Measurements from ENCODE around the gene TOLLIP. TPM values are rescaled to one million over a fixed set of nuclear protein-coding genes. Genes with fewer than 3 reads are reported as not detected.

The TOLLIP gene
- total RNA-seq, 4 donors from 2014 or later: 53.0 to 106 (median 63.6) TPM

GRCh38 chr11:1291295-1292017 lies 18.0 kb downstream of the TOLLIP start:
- WGBS, 2 donors: 86 to 94% methylated on average over 11 to 13 of the region's 46 CpGs
- intact Hi-C loops (cut with DNase I): no loop called here
- H3K36me3 ChIP-seq: peaks cover 35 to 89% (median 59%) of the 10 kb centered on the region in 3 donors
- no peaks in the 10 kb centered on the region for H3K9me3 ChIP-seq
- H3K4me3 ChIP-seq: no peak overlapping the region
- DNase-seq: no peak
- TF ChIP-seq POLR2A (IDR thresholded peaks at IDR 0.05): no peak
- TF ChIP-seq, protein P1, sequence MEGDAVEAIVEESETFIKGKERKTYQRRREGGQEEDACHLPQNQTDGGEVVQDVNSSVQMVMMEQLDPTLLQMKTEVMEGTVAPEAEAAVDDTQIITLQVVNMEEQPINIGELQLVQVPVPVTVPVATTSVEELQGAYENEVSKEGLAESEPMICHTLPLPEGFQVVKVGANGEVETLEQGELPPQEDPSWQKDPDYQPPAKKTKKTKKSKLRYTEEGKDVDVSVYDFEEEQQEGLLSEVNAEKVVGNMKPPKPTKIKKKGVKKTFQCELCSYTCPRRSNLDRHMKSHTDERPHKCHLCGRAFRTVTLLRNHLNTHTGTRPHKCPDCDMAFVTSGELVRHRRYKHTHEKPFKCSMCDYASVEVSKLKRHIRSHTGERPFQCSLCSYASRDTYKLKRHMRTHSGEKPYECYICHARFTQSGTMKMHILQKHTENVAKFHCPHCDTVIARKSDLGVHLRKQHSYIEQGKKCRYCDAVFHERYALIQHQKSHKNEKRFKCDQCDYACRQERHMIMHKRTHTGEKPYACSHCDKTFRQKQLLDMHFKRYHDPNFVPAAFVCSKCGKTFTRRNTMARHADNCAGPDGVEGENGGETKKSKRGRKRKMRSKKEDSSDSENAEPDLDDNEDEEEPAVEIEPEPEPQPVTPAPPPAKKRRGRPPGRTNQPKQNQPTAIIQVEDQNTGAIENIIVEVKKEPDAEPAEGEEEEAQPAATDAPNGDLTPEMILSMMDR (IDR thresholded peaks at IDR 0.05): no peak
- H3K27ac ChIP-seq: no peak overlapping the region
- H3K4me1 ChIP-seq: peaks cover 0 to 18% (median 10%) of the 10 kb centered on the region in 3 donors
- no peaks in the 10 kb centered on the region for H3K27me3 ChIP-seq

GRCh38 chr11:1290052-1291040 lies 19.1 kb downstream of the TOLLIP start:
- Histone ChIP-seq H3K27ac (no peak overlapping the region), H3K4me1 (peaks cover 0 to 18% (median 10%) of the 10 kb centered on the region in 3 donors), H3K36me3 (peaks cover 36 to 89% (median 60%) of the 10 kb centered on the region in 3 donors), H3K9me3 (no peaks in the 10 kb centered on the region), H3K4me3 (no peak overlapping the region), H3K27me3 (no peaks in the 10 kb centered on the region)
- DNase-seq: no peak
- TF ChIP-seq, protein P1 (IDR thresholded peaks at IDR 0.05): no peak
- WGBS, 2 donors: 90 to 93% methylated on average over 16 to 28 of the region's 43 CpGs
- intact Hi-C loops (cut with DNase I): no loop called here

DNA sequence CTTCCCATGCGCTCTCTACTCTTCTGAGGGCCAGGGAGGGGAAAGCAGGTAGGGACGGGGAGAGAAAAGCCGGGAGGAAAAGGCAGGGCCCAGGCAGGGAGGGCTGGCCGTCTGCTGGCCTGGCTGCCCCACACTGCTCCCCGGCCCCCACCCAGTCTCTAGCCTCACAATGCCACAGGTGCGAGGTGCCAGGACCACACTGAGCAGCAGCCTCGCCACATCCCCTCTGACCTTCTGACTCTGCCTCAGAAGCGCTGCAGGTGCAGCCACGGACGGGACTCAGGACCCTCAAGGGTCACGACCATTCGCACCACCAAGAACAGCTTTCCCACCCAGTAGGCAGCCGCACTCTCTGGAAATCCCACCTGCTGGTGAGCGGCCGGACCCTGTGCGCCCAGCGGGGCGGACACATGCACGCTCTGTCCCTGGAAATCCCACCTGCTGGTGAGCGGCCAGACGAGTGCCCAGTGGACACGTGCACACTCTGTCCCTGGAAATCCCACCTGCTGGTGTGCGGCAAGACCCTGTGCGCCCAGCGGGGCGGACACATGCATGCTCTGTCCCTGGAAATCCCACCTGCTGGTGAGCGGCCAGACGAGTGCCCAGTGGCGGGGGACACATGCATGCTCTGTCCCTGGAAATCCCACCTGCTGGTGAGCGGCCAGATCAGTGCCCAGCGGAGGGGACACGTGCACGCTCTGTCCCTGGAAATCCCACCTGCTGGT lies 20.1 kb downstream of the TOLLIP start:
- Histone ChIP-seq H3K9me3 (no peaks in the 10 kb centered on the region), H3K27ac (no peak overlapping the region), H3K4me3 (no peak overlapping the region), H3K4me1 (peaks cover 0 to 18% (median 10%) of the 10 kb centered on the region in 3 donors), H3K27me3 (no peaks in the 10 kb centered on the region), H3K36me3 (peaks cover 44 to 93% (median 66%) of the 10 kb centered on the region in 3 donors)
- TF ChIP-seq, protein P1 (IDR thresholded peaks at IDR 0.05): no peak
- no peak for TF ChIP-seq POLR2A (IDR thresholded peaks at IDR 0.05)
- no peak for DNase-seq
- WGBS, 2 donors: 95 to 98% methylated on average over 4 to 7 of the region's 33 CpGs
- intact Hi-C loops (cut with DNase I): no loop called here

DNA sequence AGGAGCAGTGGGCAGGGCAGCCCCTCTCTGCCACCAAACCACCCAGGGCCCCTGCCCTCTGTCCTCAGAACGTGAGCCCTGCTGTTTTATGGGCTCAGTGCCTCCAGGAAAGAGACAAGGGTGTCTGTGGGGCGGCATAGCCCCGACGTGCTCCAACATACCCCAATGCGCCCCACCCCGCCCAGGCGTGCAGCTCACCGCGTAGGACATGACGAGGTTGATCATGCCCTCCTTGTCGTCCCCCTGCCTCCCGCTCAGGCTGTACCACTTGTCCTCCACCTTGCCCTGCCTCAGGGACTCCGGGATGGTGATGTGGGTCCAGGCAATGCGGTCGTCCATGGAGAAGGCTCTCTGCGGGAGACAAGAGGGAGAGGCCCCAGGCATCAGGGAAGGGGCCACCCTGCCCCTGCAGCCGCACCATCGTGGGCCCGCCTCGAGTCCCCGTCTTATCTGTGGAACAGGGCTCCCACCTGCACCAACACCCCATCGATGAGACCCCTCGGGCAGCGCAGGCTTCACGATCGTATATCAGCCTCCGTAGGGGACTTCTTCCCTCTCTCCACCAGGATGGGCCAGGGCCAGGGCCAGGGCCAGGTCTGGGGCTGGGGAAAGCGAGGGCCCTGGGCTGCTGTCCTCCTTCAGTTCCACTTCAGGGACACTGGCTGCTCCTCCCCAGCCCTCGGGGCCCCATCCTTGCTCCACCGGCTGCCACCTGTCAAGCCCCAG lies 20.8 kb downstream of the TOLLIP start:
- DNase-seq: no peak
- intact Hi-C loops (cut with DNase I): no loop called here

More for the DNA sequence above, 20.8 kb downstream of the TOLLIP start:
- no peak for TF ChIP-seq POLR2A (IDR thresholded peaks at IDR 0.05)
- TF ChIP-seq, protein P1 (IDR thresholded peaks at IDR 0.05): no peak
- Histone ChIP-seq H3K36me3 (peaks cover 43 to 94% (median 67%) of the 10 kb centered on the region in 3 donors), H3K4me3 (no peak overlapping the region), H3K27ac (no peak overlapping the region), H3K4me1 (peaks cover 0 to 17% (median 10%) of the 10 kb centered on the region in 3 donors), H3K9me3 (no peaks in the 10 kb centered on the region), H3K27me3 (no peaks in the 10 kb centered on the region)
- 81% methylated on average over 6 of the region's 30 CpGs; no CpG with 5 or more reads in 1 of the 2 donors for WGBS, 2 donors

Measured in esophagus squamous epithelium (tissue), 5 donors.